Left cardiac atrium (tissue), 4 donors: ENCODE data around the gene NLRC5. TPM values are rescaled to one million over a fixed set of nuclear protein-coding genes. Genes with fewer than 3 reads are reported as not detected.
"Not testable (repeated sequence)": the region's sequence is repeated elsewhere in the genome, so short reads cannot be mapped to it uniquely, and the experiment has no call there.

Experiments
- ATAC-seq, 2 donors: fragments of 200-7000 bp; cut with Tn5 transposase; one replicate each; pipeline ENCODE4 v1.9.1; 2020; ENCODE audit warnings: mild to moderate bottlenecking in 2 of 2, moderate library complexity in 2 of 2
- DNase-seq: peaks from one replicate; pipeline ENCODE4 v3.0.0-alpha.2; 2020
- intact Hi-C, 2 donors: fragments of 100-400 bp; cut with DNase I; formaldehyde crosslinking; loops; one replicate each; pipeline versions ENCODE4 v1.14.1 to v1.15.1; 2022 to 2023
- total RNA-seq, 2 donors: library from RNA; stranded (reverse); fragmentation: NEBNext Ultra II Directional; extraction: Animal tissue kit (Norgen Biotek cat#: 25700); gene quantifications; one replicate each; pipeline ENCODE4 v1.2.1, GENCODE V29; 2021
- donor health status: DM: no; HTN: yes; CAD: no.
- donor health status: DM: no; HTN: yes; CAD: no; lungs with severe emphysema.
- donor health status: DM: yes; HTN: yes; CAD: no.
- donor health status: Dilated cardiomyopathy.

Gene NLRC5
- total RNA-seq, 2 donors from 2014 or later = 14.2 to 31.5 TPM

DNA sequence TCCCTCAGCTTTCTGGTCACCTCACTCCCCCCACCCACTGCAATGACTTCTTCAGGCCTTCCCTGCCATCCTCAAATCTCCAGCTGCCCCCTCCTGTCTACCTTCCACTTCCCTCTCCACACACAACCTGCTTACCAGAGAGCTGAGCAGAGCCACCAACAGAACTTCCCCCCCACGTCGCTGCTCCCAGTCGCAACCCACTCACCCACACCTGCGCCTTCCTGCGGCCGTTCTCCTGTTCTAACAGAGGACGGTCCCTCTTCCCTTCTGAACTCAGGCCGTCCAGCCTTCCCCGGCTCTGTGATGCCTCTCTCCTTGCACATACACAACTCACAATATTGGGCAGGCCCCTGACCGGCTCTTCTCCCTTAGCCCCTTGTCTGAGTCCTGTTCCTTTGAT lies 13.6 kb upstream of the NLRC5 start:
- peak; percentile 11 for DNase-seq
- ATAC-seq = no peak
- intact Hi-C loops = no loop called here

DNA sequence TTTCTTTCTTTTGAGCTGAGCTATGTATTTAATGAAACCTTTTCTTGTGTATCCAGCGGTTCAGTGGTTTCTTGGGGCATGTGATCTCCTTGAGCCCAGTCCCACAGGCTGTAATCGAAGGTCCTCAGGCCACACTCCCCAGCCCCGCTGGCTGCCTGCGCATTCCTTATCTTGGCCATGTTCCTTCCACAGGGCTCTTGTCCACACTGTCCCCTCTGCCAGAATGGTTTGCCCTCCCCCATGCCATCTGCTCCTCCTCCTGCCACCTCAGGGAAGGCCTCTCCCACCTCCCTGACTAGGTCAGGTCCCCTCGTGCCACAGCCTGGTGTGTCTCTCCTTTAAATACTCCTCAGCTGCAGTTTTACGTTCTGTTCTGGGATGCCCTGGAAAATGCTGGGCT lies 12.1 kb upstream of the NLRC5 start:
- intact Hi-C loops = no loop called here
- ATAC-seq (no peak), DNase-seq (peak; percentile 2)

DNA sequence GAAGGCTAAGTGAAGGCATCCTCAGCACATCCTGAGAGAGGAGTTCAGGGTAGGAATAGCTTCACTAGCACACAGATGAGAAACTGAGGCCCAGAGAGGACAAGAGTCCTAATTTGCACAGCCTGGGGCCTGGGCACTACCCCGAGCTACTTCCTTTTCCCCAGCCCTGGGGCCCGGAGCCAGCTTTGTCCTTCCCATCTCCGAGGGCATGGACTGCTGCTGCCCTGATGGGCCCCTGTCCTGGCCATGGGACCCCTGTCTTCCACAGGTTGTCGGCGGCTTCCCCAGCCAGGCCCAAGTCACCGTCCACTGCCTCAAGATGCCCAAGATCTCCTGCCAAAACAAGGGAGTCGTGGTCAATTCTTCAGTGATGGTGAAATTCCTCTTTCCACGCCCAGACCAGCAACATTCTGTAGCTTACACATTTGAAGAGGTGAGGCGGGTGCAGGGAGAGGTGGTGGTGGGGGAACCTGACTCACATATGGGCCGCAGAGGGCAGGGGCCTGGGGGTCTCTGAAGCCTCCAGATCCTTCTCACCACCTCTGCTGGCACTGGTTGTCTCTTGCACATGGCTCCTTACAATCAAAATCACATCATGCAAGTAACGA lies 11.4 kb upstream of the NLRC5 start:
- ATAC-seq (no peak), DNase-seq (no peak)
- intact Hi-C loops = no loop called here

DNA sequence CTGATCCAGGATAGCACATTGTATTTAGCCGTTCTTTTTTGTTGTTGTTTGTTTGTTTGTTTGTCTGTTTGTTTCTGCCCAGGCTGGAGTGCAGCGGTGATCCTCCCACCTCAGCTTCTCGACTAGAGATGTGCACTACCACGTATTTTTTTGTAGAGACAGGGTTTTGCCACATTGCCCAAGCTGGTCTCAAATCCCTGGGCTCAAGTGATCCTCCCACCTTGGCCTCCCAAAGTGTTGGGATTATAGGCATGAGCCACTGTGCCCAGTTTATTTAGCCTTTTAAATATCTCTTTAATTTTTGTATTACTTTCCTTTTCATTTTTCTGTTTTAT lies 9.2 kb upstream of the NLRC5 start:
- ATAC-seq = no peak
- DNase-seq = no peak
- intact Hi-C loops = no loop called here

DNA sequence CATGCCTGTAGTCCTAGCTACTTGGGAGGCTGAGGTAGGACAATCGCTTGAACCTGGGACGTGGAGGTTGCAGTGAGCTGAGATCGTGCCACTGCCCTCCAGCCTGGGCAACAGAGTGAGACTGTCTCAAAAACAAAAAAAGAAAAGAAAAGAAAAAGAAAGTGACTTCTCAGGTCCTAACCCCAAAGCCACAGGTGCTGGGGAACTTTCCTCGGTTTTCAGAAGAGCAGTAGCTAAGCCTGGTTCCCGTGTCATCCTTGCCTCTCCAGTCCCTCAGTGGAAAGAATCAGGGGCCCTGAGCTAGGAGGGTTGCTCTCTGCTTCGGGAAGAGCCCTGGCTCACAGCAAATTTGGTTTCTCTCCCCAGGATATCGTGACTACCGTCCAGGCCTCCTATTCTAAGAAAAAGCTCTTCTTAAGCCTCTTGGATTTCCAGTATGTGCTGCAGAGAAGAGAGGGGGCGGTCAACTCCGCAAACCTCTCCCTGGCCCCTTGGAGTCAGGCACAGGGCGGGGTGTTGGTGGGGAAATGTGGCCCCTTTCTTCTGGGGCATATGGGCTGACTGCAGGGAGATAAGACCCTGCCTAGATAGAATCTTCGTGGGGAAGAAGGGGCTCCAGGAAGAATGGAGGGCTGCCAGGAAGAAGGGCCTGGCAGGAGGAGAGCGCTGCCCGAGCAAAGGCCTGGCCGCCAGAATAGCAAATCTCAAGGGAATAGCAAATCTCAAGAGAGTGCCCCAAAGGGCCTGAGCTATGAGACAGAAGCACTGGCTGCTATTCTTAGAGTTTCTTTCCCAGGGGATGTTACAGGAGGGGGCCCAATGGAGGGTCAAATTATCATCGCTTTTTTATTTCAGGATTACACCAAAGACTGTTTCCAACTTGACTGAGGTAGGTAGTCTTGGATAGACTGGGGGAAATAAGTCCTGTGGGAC lies 8.3 kb upstream of the NLRC5 start:
- ATAC-seq = no peak
- intact Hi-C loops = no loop called here
- DNase-seq = no peak

DNA sequence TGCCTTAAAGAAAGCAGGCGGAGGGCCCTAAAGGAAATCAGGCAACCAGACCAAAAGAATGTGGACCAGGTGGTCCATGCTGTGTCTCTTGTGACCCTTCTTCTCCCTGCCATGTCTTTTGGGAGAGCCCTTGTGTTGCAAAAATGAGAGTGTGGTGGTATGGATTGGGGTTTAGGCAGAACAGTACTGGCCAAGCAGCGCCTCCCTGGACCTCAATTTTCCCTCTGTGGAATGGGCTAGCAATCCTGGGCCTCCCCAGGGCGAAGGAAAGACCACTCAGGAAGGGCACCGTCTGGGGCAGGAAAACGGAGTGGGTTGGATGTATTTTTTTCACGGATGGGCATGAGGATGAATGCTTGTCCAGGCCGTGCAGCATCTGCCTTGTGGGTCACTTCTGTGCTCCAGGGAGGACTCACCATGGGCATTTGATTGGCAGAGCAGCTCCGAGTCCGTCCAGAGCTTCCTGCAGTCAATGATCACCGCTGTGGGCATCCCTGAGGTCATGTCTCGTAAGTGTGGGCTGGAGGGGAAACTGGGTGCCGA lies 7.6 kb upstream of the NLRC5 start:
- intact Hi-C loops = no loop called here

DNA sequence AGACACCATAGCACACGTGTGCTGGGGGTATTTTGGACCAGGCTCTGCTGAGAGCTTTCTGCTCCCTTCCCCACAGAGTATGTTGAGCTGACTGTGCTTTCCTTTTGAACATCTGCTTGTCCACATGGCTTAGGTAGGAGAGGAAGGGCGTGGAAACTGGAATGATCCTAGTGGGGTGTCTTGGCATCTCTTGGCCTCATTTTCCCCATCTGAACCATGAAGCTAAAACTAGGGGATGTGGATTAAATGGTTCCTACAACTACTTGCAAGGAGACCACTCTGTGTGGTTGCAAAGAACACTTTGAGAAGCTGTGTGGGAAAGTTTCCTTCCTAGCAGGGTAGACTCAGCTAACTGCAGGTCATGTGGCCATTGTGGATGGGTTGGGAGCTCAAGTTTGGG lies 6.7 kb upstream of the NLRC5 start:
- intact Hi-C loops = no loop called here
- DNase-seq = no peak
- no peak for ATAC-seq

More for the DNA sequence above, 7.6 kb upstream of the NLRC5 start:
- DNase-seq (no peak), ATAC-seq (no peak)

DNA sequence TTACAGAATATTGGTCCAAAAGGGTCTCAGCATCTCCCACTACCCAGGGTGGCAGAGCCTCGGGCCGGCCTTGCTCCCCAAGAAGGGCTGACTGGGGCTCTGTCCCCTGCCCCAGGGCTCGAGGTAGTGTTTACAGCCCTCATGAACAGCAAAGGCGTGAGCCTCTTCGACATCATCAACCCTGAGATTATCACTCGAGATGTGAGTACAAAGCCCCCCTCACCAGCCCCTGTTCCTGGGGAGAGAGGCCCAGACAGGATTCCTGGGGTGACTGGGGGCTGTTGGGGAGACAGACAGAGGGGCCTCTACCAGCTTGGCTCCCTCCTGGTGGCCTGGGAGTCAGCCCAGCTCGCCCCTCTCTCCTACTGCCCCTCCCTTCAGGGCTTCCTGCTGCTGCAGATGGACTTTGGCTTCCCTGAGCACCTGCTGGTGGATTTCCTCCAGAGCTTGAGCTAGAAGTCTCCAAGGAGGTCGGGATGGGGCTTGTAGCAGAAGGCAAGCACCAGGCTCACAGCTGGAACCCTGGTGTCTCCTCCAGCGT lies 6.1 kb upstream of the NLRC5 start:
- intact Hi-C loops = no loop called here
- no peak for DNase-seq
- no peak for ATAC-seq

DNA sequence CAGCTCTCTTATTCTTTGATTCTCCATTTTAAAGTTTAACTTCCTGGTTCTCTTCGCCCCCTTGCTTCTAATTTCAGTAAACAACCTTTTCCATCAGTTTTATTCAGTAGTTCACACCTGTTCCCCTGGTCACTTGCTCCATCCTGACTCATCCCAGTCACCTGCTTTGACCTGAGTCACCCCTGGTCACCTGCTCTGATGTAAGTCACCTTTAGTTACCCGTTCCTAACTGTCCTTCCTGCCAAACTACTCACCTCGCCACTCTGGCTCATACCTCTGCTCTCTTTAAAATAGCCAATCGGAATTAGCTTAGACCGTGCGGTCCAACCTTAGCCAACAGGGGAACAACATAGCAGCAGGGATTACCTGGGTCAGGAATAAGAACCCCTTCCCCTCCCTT lies 4.7 kb upstream of the NLRC5 start:
- DNase-seq = no peak
- intact Hi-C loops = no loop called here
- ATAC-seq = no peak

DNA sequence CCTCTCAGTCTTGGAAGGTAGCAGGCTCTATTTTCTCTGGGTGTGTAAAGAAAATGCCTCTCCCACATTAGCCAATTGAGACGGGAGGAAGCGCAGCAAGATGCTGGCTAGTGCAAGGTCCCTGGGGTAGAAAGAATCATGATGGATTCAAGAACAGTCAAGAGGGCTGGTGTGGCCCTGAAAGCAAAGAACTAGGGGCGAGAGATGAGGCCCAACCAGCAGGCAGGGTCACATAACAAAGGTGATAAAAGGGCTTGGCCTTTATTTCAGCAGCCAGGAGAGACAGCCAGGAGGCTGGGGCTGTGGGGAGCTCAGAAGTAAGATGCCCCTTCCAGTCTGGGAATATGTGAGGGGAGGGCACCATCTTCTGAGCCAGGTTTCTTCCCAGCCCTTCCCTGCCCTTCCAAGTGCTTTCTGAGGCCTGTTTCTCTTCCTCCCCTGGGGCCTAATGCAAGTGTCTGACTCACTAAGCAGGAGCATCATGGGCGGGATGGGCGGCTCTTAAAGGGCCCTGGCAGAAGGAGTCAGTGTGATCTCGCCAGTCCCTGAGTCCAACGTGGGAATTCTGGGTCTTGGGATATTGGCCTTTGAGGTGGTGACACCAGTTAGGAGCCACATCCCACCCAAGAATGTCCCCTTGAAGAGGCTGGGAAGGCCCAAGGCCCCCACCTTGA lies 3.9 kb upstream of the NLRC5 start:
- ATAC-seq (peak in 1 of 2 donors; percentile 60), DNase-seq (peak; percentile 81)
- intact Hi-C loops = no loop called here

DNA sequence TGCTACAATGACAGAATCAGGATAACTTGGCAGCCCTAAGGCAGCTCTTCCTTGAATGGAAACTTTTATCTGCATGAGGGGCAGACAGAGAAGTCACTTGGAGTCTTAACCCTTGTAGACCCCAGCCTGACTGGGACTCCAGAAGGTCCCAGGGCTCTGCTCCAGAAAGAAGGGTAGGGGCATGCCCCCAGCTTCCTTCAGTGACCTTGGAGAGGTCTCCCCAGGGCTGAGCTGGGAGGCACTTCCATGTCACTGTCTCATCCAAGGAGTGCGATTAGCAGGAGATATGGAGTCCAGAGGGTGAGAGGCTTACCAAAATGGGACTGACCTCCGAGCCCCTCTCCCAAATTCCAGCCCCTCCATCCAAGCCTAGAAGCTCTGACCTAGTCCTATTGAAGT lies 3.4 kb upstream of the NLRC5 start:
- DNase-seq = no peak
- ATAC-seq = no peak
- intact Hi-C loops = no loop called here

DNA sequence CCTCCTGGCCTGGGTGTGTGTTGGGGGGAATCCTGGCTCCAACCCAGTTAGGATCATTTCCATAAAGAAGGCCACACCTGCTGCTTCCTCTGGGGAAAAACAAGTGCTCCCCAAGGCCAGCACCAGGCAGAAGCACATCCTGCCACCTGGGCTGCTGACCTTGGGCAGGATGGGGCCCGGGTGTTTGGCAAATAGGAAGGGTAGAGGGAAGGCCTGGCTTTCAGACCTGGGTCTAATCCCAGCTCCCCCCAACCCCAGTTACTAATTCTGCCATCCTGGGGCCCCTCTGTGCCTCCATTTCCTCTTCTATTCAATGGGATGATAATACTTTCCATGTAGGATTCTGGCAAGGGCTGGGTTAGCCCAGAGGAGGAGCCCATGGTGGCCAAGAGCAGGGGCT lies 3.0 kb upstream of the NLRC5 start:
- intact Hi-C loops = no loop called here
- DNase-seq (no peak), ATAC-seq (no peak)

DNA sequence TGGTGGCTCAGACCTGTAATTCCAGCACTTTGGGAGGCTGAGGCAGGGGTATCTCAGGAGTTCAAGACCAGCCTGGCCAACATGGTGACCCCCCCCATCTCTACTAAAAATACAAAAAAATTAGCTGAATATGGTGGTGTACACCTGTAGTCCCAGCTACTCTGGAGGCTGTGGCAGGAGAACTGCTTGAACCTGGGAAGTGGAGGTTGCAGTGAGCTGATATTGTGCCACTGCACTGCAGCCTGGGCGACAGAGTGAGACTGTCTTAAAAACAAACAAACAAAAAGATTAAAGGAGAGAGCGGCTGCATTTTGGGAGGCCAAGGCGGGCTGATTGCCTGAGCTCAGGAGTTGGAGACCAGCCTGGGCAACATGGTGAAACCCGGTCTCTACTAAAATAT lies 2.4 kb upstream of the NLRC5 start:
- DNase-seq, intact Hi-C loops, ATAC-seq: not testable (repeated sequence)

DNA sequence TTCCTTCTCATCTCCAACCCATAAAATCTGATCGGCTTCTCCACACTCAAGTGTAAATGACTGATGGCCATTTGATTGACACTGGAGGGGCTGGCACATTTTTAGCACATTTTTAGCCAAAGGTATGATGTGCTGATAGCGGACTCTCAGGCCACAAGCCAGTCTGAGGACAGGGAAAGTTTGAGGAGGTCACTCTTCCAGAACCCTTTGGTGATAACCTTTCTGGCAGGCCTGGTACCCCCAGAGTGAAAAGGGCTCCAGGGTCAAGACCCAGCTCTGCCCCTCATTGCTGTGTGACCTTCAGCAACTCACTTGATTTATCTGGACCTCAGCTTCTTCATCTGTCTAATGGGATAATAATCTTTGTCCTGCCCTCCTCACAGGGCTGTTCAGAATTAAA lies 1.7 kb upstream of the NLRC5 start:
- intact Hi-C loops = no loop called here
- no peak for ATAC-seq
- DNase-seq = no peak

DNA sequence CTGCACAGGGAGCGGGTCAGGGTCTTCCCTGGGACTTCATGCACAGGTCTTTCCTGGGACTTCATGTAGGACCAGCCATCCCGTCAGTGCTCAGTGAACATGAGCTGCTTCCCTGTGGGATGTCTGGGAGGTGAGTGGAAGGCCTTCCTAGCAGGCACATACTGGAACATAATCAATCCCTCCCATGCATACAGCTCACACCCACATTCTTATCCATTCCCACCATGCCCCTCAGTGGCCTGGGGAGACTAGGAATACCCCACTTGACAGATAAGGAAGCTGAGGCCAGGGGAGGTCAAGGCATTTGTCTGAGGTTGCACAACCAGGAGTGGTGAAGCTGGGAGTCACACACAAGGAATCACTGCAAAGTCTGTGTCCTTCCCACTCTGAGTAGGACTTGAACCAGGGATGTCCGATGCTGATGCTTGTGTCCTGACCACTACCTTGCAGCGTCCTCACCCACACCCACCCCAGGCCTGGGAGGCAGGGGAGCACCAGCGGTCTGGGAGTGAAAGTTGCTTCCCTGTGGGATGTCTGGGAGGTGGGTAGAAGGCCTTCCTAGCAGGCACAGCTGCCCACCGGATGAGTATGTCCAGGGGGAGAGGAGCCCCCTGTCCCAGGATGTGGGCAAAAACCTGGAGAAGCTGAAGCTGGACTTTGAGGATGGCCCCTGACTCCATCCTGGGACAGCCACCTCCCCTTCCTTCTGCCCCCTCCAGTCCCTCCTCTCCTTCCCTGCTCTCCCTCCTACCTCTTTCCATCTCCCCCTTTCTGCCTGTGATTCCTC lies 1.0 kb upstream of the NLRC5 start:
- DNase-seq (no peak), ATAC-seq (peak in 1 of 2 donors; percentile 9)
- intact Hi-C loops = no loop called here

DNA sequence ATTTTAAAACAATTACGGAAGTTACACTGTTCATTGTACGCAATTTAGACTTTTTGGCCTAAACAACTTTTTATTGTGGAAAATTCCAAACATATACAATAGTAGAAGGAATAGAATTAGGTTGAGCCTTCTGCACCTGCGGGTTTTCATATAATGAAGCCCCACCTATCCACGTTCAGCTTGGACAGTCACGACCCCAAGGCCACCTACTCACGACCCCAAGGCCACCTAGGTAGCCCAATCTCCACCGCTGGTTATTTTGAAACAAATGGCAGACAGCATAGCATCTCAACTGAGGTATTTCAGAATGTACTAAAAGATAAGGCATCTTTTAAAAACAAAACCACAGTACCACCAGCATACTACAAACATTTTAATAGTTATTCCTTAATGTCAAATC lies 631 bp downstream of the NLRC5 start:
- intact Hi-C loops = no loop called here
- no peak for DNase-seq
- no peak for ATAC-seq

DNA sequence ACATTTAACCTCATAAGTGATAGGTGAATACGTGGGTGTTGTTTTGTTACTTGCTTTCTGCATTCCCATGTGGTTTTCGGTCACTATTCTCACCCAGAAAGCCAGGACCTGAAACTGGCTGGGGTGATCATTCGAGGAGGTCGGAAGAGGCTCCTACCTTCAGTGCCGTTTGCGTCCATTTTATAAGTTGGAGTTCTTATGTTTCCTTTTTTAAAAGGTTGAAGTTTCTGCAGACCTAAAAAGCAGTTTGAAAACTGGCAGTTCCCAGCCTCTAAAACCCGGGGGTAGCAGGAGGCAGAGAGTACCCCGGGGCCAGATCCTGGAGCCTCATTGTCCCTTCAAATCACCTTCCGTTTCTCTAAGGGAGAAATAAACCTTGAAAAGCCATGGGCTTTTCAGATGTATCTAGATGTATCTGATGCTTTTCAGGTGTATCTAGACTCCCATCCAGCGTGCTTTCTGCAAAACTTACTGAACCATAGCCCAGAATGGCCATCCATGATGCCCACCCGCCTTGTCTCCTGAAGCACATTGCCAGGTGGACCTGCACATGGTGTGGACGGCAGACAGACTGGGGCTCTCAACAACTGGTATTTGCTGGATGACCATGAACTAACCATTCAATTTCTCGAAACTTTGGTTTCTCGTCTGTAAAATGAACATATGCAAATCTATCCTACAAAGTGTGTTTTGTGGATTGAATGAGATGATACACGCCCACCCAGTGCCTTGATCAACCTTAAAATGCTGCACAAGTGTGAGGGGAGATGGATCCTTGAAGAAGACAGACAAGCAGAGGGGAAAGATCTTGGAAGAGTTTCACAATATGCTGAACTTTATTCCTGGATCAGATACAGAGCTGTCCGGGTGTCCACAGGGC lies 1.3 kb downstream of the NLRC5 start:
- DNase-seq = peak; percentile 8
- intact Hi-C loops = no loop called here
- no peak for ATAC-seq

DNA sequence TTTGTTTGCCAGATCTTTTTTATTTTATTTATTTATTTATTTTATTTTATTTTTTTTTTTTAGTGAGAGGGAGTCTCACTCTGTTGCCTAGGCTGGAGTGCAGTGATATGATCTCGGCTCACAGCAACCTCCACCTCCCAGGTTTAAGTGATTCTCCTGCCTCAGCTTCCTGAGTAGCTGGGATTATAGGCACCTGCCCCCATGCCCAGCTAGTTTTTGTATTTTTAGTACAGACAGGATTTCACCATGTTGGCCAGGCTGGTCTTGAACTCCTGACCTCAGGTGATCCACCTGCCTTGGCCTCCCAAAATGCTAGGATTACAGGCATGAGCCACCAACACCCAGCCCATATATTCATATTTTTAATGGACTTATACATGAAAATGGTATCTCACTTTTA lies 3.1 kb downstream of the NLRC5 start:
- intact Hi-C loops, ATAC-seq: not testable (repeated sequence)
- DNase-seq = peak; percentile 3
